ENCODE data around the gene CDH4. TPM values are rescaled to one million over a fixed set of nuclear protein-coding genes. Genes with fewer than 3 reads are reported as not detected.

The CDH4 gene
- total and polyA plus RNA-seq, 2 donors (not counting 1 experiment from before 2014, with no cell fraction given), result not detected

DNA sequence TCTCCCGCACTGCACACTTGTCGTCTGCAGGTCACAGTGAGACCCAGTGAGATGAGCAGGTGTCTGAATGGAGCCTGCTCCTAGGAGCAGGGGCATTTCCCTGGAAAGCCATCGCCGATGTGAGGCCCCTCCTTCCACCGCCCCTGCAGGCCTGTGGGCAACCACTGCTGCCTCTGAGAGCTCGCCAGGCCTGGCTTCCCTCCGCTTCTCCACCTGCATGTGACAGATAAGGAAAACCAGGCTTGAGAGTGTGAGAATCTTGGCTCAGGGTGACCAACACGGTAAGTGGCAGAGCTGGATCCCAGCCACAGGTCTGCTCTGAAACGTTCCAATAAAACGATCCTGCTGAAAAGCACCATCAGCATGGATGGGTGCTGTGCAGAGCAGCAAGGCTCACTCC is 332.8 kb downstream of the CDH4 start:
- H3K9me3 Mint-ChIP-seq (ENCODE audit: insufficient read depth), result peaks cover 8% of the 10 kb centered on the region
- Histone ChIP-seq H3K27me3 (replicated peaks in 1 of 4; ENCODE audit: control extremely low read depth in 1 of 4, control insufficient read depth in 3 of 4, insufficient read depth in 4 of 4, low read length in 3 of 4) (no peaks in the 10 kb centered on the region), H3K4me3 (ENCODE audit: control extremely low read depth in 1 of 5, extremely low read depth in 1 of 5, insufficient read depth in 1 of 5, low read depth in 2 of 5, low read length in 4 of 5) (no peak overlapping the region), H3K27ac (ENCODE audit: low read length in 2 of 2) (no peak overlapping the region), H3K4me1 (ENCODE audit: control insufficient read depth in 2 of 2, insufficient read depth in 2 of 2, low read length in 2 of 2) (no peaks in the 10 kb centered on the region), H3K36me3 (replicated peaks in 1 of 2; ENCODE audit: control extremely low read depth in 1 of 2, control insufficient read depth in 1 of 2, extremely low read depth in 1 of 2, insufficient read depth in 2 of 2, low read length in 1 of 2) (no peaks in the 10 kb centered on the region), H3K79me2 (ENCODE audit: control insufficient read depth, insufficient read depth, low read length) (no peaks in the 10 kb centered on the region), H3K4me2 (replicated peaks; ENCODE audit: low read depth, low read length, poor library complexity, severe bottlenecking) (no peak overlapping the region), H3K9ac (ENCODE audit: low read length) (no peak overlapping the region), H4K20me1 (ENCODE audit: control insufficient read depth, insufficient read depth, low read length, poor library complexity, severe bottlenecking) (no peaks in the 10 kb centered on the region), H2AFZ (ENCODE audit: insufficient read depth, low read depth, low read length, poor library complexity, severe bottlenecking) (no peak overlapping the region), H3K9me3 (ENCODE audit: control extremely low read depth in 1 of 3, control insufficient read depth in 2 of 3, insufficient read depth in 1 of 3, low read length in 2 of 3) (peaks cover 0 to 44% (median 0%) of the 10 kb centered on the region in 3 donors)
- 56% methylated on average over 10 of the region's 10 CpGs for WGBS (ENCODE audit: insufficient coverage)
- H3K27ac Mint-ChIP-seq, result no peak overlapping the region
- DNase-seq (no peak), ATAC-seq (ENCODE audit: low read depth) (no peak)
- H3K4me3 Mint-ChIP-seq, result no peak overlapping the region
- ChIA-PET CTCF (no interaction called here), POLR2A (no interaction called here)
- H3K27me3 Mint-ChIP-seq, result no peaks in the 10 kb centered on the region
- TF ChIP-seq EZH2 (IDR thresholded peaks at IDR 0.05; ENCODE audit: borderline replicate concordance, insufficient read depth, low read depth, low read length, poor library complexity, severe bottlenecking), result no peak
- TF ChIP-seq, protein P1, sequence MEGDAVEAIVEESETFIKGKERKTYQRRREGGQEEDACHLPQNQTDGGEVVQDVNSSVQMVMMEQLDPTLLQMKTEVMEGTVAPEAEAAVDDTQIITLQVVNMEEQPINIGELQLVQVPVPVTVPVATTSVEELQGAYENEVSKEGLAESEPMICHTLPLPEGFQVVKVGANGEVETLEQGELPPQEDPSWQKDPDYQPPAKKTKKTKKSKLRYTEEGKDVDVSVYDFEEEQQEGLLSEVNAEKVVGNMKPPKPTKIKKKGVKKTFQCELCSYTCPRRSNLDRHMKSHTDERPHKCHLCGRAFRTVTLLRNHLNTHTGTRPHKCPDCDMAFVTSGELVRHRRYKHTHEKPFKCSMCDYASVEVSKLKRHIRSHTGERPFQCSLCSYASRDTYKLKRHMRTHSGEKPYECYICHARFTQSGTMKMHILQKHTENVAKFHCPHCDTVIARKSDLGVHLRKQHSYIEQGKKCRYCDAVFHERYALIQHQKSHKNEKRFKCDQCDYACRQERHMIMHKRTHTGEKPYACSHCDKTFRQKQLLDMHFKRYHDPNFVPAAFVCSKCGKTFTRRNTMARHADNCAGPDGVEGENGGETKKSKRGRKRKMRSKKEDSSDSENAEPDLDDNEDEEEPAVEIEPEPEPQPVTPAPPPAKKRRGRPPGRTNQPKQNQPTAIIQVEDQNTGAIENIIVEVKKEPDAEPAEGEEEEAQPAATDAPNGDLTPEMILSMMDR (IDR thresholded peaks at IDR 0.05), result no peak
- intact Hi-C loops (cut with micrococcal nuclease), result no loop called here
- H3K4me1 Mint-ChIP-seq, result no peaks in the 10 kb centered on the region

DNA sequence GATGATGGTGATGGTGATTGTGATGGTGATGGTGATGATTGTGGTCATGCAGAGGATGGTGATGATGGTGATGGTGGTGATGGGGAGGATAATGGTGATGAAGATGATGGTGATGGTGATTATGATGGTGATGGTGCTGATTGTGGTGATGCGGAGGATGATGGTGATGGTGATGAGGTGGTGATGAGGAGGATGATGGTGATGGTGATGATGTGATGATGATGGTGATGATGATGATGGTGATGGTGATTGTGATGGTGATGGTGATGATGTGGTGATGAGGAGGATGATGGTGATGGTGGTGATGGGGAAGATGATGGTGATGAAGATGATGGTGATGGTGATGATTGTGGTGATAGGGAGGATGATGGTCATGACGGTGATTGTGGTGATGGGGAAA is 333.7 kb downstream of the CDH4 start:
- TF ChIP-seq, protein P1 (IDR thresholded peaks at IDR 0.05), result no peak
- TF ChIP-seq EZH2 (IDR thresholded peaks at IDR 0.05; ENCODE audit: borderline replicate concordance, insufficient read depth, low read depth, low read length, poor library complexity, severe bottlenecking), result no peak
- H3K9ac ChIP-seq (ENCODE audit: low read length), result no peak overlapping the region
- H3K36me3 ChIP-seq (replicated peaks in 1 of 2; ENCODE audit: control extremely low read depth in 1 of 2, control insufficient read depth in 1 of 2, extremely low read depth in 1 of 2, insufficient read depth in 2 of 2, low read length in 1 of 2), result no peaks in the 10 kb centered on the region
- Mint-ChIP-seq H3K27ac (no peak overlapping the region), H3K9me3 (ENCODE audit: insufficient read depth) (peaks cover 8% of the 10 kb centered on the region), H3K27me3 (no peaks in the 10 kb centered on the region), H3K4me1 (no peaks in the 10 kb centered on the region), H3K4me3 (no peak overlapping the region)
- ATAC-seq (ENCODE audit: low read depth), result no peak
- no peak overlapping the region for H3K4me2 ChIP-seq (replicated peaks; ENCODE audit: low read depth, low read length, poor library complexity, severe bottlenecking)
- peaks cover 0 to 48% (median 0%) of the 10 kb centered on the region in 3 donors for H3K9me3 ChIP-seq (ENCODE audit: control extremely low read depth in 1 of 3, control insufficient read depth in 2 of 3, insufficient read depth in 1 of 3, low read length in 2 of 3)
- H4K20me1 ChIP-seq (ENCODE audit: control insufficient read depth, insufficient read depth, low read length, poor library complexity, severe bottlenecking), result no peaks in the 10 kb centered on the region
- no peak overlapping the region for H3K27ac ChIP-seq (ENCODE audit: low read length in 2 of 2)
- ChIA-PET POLR2A (no interaction called here), CTCF (no interaction called here)
- H3K4me3 ChIP-seq (ENCODE audit: control extremely low read depth in 1 of 5, extremely low read depth in 1 of 5, insufficient read depth in 1 of 5, low read depth in 2 of 5, low read length in 4 of 5), result no peak overlapping the region
- 100% methylated on average over 2 of the region's 2 CpGs for WGBS (ENCODE audit: insufficient coverage)
- intact Hi-C loops (cut with micrococcal nuclease), result no loop called here
- no peak for DNase-seq
- H3K79me2 ChIP-seq (ENCODE audit: control insufficient read depth, insufficient read depth, low read length), result no peaks in the 10 kb centered on the region
- H3K27me3 ChIP-seq (replicated peaks in 1 of 4; ENCODE audit: control extremely low read depth in 1 of 4, control insufficient read depth in 3 of 4, insufficient read depth in 4 of 4, low read length in 3 of 4), result no peaks in the 10 kb centered on the region
- H2AFZ ChIP-seq (ENCODE audit: insufficient read depth, low read depth, low read length, poor library complexity, severe bottlenecking), result no peak overlapping the region
- no peaks in the 10 kb centered on the region for H3K4me1 ChIP-seq (ENCODE audit: control insufficient read depth in 2 of 2, insufficient read depth in 2 of 2, low read length in 2 of 2)

Data from B cell (primary cell).